IPS-18c (cell line): ENCODE data around the gene TSR1.

Source experiments
- H3K4me3 ChIP-seq: 2 replicates; pipeline ENCODE4 v1.7.0; 2013; ENCODE audit warnings: low read depth, mild to moderate bottlenecking, low read length, moderate library complexity; ENCODE audit not compliant: insufficient read depth
- H3K9me3 ChIP-seq: one replicate; pipeline ENCODE4 v1.6.1; 2013; ENCODE audit warnings: mild to moderate bottlenecking, low read length, moderate library complexity; ENCODE audit not compliant: control insufficient read depth, insufficient read depth

Gene TSR1

GRCh38 chr17:2336215-2336851 is at the start of gene TSR1:
Gene TSR1, minus strand, starts transcription at chr17:2336457. Its CDS starts 30 bp downstream, at chr17:2336427.
- H3K9me3 ChIP-seq = peaks cover 4% of the 10 kb centered on the region
- peak within 1 kb of the TSS; percentile 98 for H3K4me3 ChIP-seq

- no peak overlapping the region for H3K4me3 ChIP-seq
- H3K9me3 ChIP-seq = no peaks in the 10 kb centered on the region
Observed at GRCh38 chr17:2385240-2386210, 49.3 kb upstream of the TSR1 start.

- no peaks in the 10 kb centered on the region for H3K9me3 ChIP-seq
- no peak overlapping the region for H3K4me3 ChIP-seq
Observed at GRCh38 chr17:2384439-2385127, 48.3 kb upstream of the TSR1 start.

- no peak overlapping the region for H3K4me3 ChIP-seq
- H3K9me3 ChIP-seq = no peaks in the 10 kb centered on the region
Observed at GRCh38 chr17:2383628-2384167, 47.4 kb upstream of the TSR1 start.

GRCh38 chr17:2380950-2381649 is 44.8 kb upstream of the TSR1 start:
- H3K9me3 ChIP-seq = no peaks in the 10 kb centered on the region
- H3K4me3 ChIP-seq = no peak overlapping the region

- Histone ChIP-seq H3K9me3 (no peaks in the 10 kb centered on the region), H3K4me3 (no peak overlapping the region)
Observed at GRCh38 chr17:2380226-2380922, 44.1 kb upstream of the TSR1 start.

GRCh38 chr17:2379489-2380225 is 43.4 kb upstream of the TSR1 start:
- Histone ChIP-seq H3K9me3 (no peaks in the 10 kb centered on the region), H3K4me3 (no peak overlapping the region)

GRCh38 chr17:2378905-2379304 is 42.6 kb upstream of the TSR1 start:
- no peaks in the 10 kb centered on the region for H3K9me3 ChIP-seq
- H3K4me3 ChIP-seq = no peak overlapping the region

GRCh38 chr17:2377659-2378058 is 41.4 kb upstream of the TSR1 start:
- Histone ChIP-seq H3K4me3 (no peak overlapping the region), H3K9me3 (no peaks in the 10 kb centered on the region)

GRCh38 chr17:2376107-2376506 is 39.9 kb upstream of the TSR1 start:
- H3K9me3 ChIP-seq = no peaks in the 10 kb centered on the region
- no peak overlapping the region for H3K4me3 ChIP-seq

GRCh38 chr17:2375406-2375805 is 39.1 kb upstream of the TSR1 start:
- H3K4me3 ChIP-seq = no peak overlapping the region; the same call in 1 of the 2 replicates
- H3K9me3 ChIP-seq = no peaks in the 10 kb centered on the region

- Histone ChIP-seq H3K4me3 (no peak overlapping the region), H3K9me3 (no peaks in the 10 kb centered on the region)
Observed at GRCh38 chr17:2374549-2375285, 38.5 kb upstream of the TSR1 start.

- Histone ChIP-seq H3K4me3 (no peak overlapping the region), H3K9me3 (no peaks in the 10 kb centered on the region)
Observed at GRCh38 chr17:2373179-2373578, 36.9 kb upstream of the TSR1 start.

- no peak overlapping the region for H3K4me3 ChIP-seq
- H3K9me3 ChIP-seq = no peaks in the 10 kb centered on the region
Observed at GRCh38 chr17:2372681-2373080, 36.4 kb upstream of the TSR1 start.

GRCh38 chr17:2372180-2372579 is 35.9 kb upstream of the TSR1 start:
- Histone ChIP-seq H3K9me3 (no peaks in the 10 kb centered on the region), H3K4me3 (no peak overlapping the region)
